Suppressor macrophage treated with lipopolysaccharide for 1 hour (primary cell): ENCODE results near the gene ZNF827.

Experiments used
- DNase-seq, 3 donors: peaks; one replicate each; pipeline ENCODE4 v3.0.0-alpha.2; 2020 to 2022

The ZNF827 gene

DNA sequence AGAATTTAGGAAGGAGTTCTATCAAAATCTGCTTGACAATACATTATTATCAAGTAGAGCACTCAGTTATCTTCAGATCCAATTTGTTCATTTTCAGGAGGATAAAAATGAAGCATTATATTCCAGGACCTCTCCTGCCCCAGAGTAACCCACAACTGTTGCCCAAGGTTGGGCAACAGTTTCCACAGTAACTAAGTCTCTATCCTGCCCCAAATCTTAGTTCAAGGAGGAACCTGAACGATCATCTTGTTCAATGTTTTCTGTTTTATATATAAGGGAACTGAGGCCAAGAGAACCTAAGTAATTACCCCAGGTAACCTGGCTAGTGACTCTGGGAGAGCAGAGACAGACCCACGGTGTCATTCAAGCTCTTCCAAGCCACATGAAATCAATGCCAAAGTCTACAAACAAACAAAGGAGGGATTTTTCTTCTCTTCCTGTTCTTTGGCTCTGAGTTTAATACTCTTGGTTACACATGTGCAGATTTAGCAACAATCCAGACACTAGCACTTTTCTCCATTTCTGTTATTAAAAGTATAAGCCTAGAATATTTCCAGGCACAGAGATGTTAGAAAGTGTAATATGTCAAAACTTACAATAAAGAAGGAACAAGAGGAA, 153.1 kb downstream of the ZNF827 start:
- no peak for DNase-seq

DNA sequence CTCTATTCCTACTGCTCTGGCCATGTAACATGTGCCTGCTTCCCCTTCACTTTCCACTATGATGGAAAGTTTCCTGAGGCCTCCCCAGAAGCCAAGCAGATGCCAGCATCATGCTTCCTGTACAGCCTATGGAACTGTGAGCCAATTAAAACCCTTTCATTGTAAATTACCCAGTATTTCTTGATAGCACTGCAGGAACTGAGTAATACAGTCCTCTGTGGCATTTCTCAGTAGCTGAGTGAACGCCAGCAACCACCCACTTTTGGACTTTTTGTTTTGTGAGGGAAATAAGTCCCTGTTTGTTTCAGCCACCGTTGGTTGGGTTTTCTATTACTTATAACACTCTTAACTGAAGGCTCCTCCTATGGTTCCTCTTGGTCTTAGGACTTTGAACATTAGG, 154.6 kb downstream of the ZNF827 start:
- peak in 1 of 3 donors; percentile 11 for DNase-seq

DNA sequence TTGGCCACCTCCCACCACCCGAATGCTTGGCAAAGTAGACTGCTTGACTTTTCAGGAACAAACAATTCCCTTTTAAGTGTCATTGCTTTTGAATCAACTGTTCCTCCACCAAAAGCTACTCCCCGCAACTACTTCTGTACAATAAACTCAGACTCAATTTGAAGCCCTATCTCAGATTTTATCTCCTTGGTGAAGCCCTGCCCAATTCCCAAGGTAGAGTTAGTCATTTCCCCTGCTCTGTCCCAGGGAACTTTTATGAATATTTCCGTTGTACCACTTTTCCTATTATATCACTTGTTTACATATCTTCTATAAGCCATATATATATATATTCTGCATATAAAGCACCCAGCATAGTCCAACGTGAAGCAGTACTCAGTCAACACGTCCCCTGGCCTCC, 155.9 kb downstream of the ZNF827 start:
- no peak for DNase-seq

- peak; percentile 10 to 34 (median 22) for DNase-seq
These were observed 157.3 kb downstream of the ZNF827 start for GRCh38 chr4:145781351-145781750.

GRCh38 chr4:145779319-145779801, 159.3 kb downstream of the ZNF827 start:
- peak in 1 of 3 donors; percentile 11 for DNase-seq

- DNase-seq = no peak
These were observed 162.4 kb downstream of the ZNF827 start for GRCh38 chr4:145776208-145776607.

DNA sequence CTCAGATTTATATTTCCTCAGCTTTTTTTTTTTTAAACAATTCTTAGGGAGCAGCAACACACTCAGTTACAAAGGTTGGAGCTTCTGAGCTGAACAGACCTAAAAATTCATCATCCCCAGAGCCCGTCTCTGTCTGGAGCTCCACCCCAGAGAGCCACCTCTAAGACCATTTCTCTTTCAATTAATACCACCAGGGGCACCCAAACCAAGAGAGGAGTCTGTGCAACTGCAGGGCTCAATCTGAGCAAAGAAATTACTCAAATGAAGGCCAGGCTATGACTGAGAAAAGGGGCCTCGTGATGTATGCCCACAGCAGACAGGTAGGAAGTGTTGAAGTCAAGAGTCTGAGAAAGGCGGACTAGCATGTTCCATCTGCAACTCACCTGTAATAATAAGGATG, 163.2 kb downstream of the ZNF827 start:
- no peak for DNase-seq

- no peak for DNase-seq
These were observed 164.2 kb downstream of the ZNF827 start for GRCh38 chr4:145774473-145774872.

GRCh38 chr4:145773581-145774234, 164.9 kb downstream of the ZNF827 start:
- no peak for DNase-seq

DNA sequence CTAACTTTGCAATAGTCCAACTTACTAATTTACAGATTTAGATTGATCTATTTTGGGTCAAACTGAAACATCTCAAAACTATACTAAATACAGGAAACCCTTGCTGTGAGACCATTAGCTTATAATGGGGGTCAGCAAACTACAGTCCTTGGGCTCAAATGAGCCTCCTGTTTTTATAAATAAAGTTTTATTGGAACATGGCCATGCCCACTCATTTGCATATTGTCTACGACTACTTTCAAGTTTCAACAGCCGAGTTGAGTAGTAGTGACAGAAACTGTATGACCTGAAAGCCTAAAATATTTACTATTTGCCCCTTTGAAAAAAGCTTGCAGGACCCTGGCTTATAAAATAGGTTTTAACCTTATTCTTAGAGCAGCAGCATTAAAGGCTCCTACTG, 166.3 kb downstream of the ZNF827 start:
- DNase-seq = no peak

DNA sequence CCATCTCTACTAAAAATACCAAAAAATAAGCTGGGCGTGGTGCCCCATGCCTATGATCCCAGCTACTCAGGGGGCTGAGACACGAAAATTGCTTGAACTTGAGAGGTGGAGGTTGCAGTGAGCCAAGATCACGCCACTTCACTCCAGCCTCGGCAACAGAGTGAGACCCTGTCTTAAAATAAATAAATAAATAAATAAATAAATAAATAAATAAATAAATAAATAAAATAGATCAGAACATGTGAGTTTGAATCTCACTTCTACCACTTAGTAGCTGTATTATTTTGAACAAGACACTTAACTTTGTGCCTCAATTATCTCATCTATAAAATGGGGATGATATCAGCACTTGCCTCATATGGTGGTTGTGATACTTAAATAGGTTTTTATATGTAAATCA, 168.5 kb downstream of the ZNF827 start:
- DNase-seq = no peak

DNA sequence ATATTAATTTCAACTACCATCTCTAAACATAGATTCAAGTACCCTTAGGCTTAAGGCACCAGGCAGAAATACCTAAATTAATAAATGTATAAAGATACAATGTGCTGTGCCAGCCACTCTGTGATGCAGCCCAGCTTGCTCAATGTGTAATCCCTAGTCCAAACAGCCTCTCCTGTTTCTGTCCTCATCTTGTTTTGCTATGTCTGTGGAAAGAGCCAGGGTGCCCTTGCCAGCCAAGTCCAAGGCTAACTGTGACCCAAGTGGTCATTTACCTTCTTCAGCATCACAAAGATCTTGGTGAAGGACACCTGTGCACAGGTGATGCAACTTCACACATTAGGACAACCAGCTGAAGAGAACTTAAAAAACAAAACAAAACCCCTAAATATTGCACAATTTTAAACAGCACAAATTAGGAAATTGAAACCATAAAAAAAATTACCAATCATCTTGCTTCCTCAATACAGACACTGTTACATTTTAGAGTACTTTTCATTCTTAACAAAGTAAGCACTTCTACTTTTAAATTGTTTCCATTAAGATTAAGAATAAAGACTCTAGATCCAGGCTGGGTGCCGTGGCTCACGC, 169.1 kb downstream of the ZNF827 start:
- DNase-seq = peak; percentile 20 to 75 (median 75)

GRCh38 chr4:145766273-145766672, 172.3 kb downstream of the ZNF827 start:
- DNase-seq = no peak

DNA sequence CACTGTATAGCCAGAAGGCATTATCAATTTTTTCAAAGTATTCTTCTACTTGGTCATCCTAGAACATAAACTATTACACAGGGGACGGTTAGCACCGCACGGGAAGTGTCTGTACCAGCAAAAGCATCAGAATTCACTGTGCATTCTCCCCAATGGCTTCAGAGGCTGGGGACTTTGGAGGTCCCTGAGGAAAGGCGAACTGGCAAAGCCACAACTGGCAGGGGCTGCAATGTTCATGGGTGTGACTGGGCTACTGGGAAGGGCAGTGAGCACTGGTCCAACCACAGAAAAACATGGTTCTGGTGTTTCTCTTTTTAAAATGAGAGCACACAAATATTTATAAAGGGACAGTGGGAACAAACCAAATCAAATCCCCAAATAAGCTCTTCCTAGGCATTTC, 175.2 kb downstream of the ZNF827 start:
- no peak for DNase-seq

DNA sequence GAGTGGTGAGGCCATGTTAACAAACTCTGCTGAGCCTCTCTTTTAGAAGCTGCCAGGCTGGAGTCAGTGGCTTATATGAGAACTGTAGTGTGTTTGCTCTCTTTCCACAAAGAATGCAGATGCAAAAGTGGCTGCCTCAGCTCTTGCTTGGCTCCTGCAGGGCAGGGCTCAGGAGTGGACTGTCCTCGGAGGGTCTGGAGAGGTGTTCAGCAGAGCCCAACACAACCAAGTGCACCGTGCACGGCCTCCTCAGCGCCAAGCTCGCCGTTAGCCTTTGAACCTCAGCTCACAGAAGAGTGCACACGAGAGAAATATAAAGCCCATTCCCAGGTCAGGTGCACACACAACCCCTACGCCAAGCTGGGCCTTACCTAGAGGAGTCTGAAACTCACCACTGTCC, 175.9 kb downstream of the ZNF827 start:
- DNase-seq = no peak

GRCh38 chr4:145760961-145761929, 177.4 kb downstream of the ZNF827 start:
- DNase-seq = no peak

- no peak for DNase-seq
These were observed 178.4 kb downstream of the ZNF827 start for GRCh38 chr4:145760176-145760575.

- no peak for DNase-seq
These were observed 181.4 kb downstream of the ZNF827 start for GRCh38 chr4:145757188-145757587.

DNA sequence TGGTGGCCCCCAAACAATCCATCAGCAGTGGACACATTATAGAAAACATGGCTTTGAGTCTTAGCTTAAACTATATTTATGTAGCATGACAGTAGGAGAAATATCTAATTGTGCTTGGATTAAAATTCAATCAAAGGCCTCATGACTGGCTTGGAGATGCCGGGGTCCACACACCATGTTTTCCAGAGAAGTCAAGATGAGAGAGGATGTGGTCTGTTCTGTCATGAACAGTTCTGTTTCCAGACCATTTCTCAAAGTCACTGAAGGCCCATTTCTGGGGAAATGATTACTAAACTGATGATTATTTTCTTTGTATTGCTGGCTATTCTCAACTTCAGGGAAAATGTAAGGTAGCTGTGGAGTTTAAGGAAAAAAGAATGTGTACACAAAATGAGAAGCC, 182.4 kb downstream of the ZNF827 start:
- no peak for DNase-seq

GRCh38 chr4:145755802-145756201, 182.8 kb downstream of the ZNF827 start:
- DNase-seq = no peak

DNA sequence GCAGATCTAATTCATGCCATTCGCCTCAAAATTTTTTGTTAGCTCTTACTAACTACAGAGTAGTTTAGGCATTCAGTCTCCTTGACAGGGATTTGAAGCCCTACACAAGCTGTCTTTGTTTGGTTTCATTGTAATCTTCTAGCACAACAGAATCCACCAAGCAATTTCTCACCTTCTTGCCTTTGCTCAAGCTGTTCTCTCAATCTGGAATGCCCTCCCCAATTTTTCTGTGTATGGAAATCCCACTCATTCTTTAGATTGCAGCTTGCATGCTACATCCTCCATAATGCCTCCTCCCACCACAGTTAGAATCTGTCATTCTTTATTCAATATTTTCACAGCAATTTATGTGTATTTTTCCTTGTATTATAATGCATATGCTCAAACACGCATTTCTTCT, 195.0 kb downstream of the ZNF827 start:
- no peak for DNase-seq

DNA sequence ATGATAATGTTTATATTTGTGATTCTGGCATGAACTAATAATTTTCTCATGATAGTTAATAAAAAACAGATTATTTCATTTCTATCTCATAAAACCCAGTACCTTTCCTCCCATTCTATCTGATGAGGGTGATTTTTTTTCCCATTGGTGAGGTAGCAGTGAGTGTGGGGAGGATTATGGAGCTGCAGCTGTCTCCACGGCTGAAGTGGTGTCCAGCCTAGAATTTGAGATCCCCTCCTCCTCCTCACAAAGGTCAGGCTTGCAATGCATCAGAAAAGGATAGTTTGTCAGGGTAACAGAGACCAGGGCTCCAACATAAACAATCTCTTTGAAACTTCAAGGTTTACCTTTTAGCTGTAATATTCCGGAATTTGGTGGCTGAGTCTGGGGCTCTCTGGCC, 197.8 kb downstream of the ZNF827 start:
- DNase-seq = no peak

DNA sequence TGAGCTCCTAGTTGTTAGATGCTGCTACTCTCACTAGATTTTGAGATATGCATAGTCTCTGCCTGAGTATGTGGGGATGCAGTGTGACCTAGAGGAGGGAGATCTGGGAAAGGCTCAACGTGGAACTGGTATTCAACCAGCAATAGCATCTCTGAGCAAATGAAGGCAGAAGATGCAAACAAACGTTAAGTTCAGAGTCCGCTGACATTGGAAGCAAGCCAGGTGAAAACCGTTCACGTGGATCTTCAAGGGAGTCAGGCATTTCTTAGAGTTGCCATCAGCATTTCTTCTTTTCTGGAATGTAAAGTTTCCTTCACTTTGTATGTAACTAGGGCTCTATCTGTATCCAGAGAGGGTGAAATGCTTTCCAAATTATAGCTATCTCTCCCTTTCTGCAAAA, 198.8 kb downstream of the ZNF827 start:
- no peak for DNase-seq
